A549 (cell line): ENCODE data around the gene ZNF883. TPM values are rescaled to one million over a fixed set of nuclear protein-coding genes. Genes with fewer than 3 reads are reported as not detected.

Experiments used
- ATAC-seq, 2 experiments: fragments of 200-7000 bp in 1 of 2; fragments of >200 bp in 1 of 2; cut with Nextera tagmentation in 1 of 2; cut with Tn5 transposase in 1 of 2; 3 replicates each; pipeline versions ENCODE4 v1.8.0 to v1.9.1; 2018 to 2020; ENCODE audit warnings: mild to moderate bottlenecking in 1 of 2, moderate library complexity in 1 of 2
- CTCF ChIA-PET: fragments of 300-600 bp; sonication (Branson Sonifier 250); formaldehyde crosslinking; extraction: SDS; loops from one replicate; lab custom pipeline; 2021; ENCODE audit warnings: antibody characterized with exemption, inconsistent platforms; lab: Yijun Ruan, JAX
- POLR2A ChIA-PET: fragments of 350-600 bp; formaldehyde crosslinking; extraction: SDS; loops from one replicate; lab custom pipeline; 2021; ENCODE audit warnings: antibody characterized with exemption, inconsistent platforms; lab: Yijun Ruan, JAX
- DNase-seq, 2 experiments: peaks; one replicate each; pipeline versions ENCODE4 v3.0.0 to v3.0.0-alpha.2; 2011 to 2016; ENCODE audit warnings: low read depth in 1 of 2, low spot score in 1 of 2
- FAIRE-seq: peaks from 2 replicates; lab custom pipeline; 2011; peaks lifted over from hg19 to GRCh38; lab: Jason Lieb, UNC
- H3K27ac ChIP-seq, 2 experiments: fragments of >200 bp; sonication (Bioruptor Twin); formaldehyde crosslinking; 3 replicates each; pipeline ENCODE4 v1.5.1; 2016 to 2017
- H3K4me1 ChIP-seq: fragments of >200 bp; sonication (Bioruptor Twin); formaldehyde crosslinking; 3 replicates; pipeline ENCODE4 v1.6.1; 2016
- H3K4me2 ChIP-seq: fragments of >200 bp; sonication (Bioruptor Twin); formaldehyde crosslinking; 3 replicates; pipeline ENCODE4 v1.6.1; 2016
- H3K4me3 ChIP-seq: fragments of >200 bp; sonication (Bioruptor Twin); formaldehyde crosslinking; 3 replicates; pipeline ENCODE4 v1.5.1; 2016
- H3K9me3 ChIP-seq: fragments of >200 bp; sonication (Bioruptor Twin); formaldehyde crosslinking; 3 replicates; pipeline ENCODE4 v1.6.1; 2016
- GATA3 ChIP-seq: IDR thresholded peaks from 2 replicates; pipeline ENCODE4 v1.6.1; 2012; ENCODE audit warnings: borderline replicate concordance
- HES2 ChIP-seq: fragments of >200 bp; sonication (Bioruptor Twin); formaldehyde crosslinking; IDR thresholded peaks from 2 replicates; pipeline ENCODE4 v1.6.1; 2016
- KDM5A ChIP-seq: fragments of 200-600 bp; sonication (generic); IDR thresholded peaks from 2 replicates; pipeline ENCODE4 v1.6.1; 2016; ENCODE audit warnings: antibody characterized with exemption, mild to moderate bottlenecking
- MAFK ChIP-seq: fragments of 450-650 bp; IDR thresholded peaks from 2 replicates; pipeline ENCODE4 v1.6.1; 2014; ENCODE audit not compliant: partially characterized antibody
- POLR2AphosphoS2 ChIP-seq: conservative IDR thresholded peaks from 2 replicates; pipeline ENCODE4 v1.6.1; 2012; ENCODE audit warnings: low read length, improper control_type of control experiment, inconsistent platforms
- RAD21 ChIP-seq, 2 experiments: fragments of >200 bp in 1 of 2; sonication (Bioruptor Twin) in 1 of 2; formaldehyde crosslinking in 1 of 2; IDR thresholded peaks in 1 of 2; conservative IDR thresholded peaks in 1 of 2; 2 replicates in 1 of 2; 3 replicates in 1 of 2; pipeline ENCODE4 v1.6.1; 2012 to 2018; ENCODE audit warnings: inconsistent platforms in 1 of 2
- ZNF302 ChIP-seq: fragments of 250-450 bp; sonication (Bioruptor Pico); IDR thresholded peaks from 2 replicates; pipeline ENCODE4 v1.9.0; 2021; ENCODE audit warnings: inconsistent platforms, mild to moderate bottlenecking, moderate library complexity
- WGBS: methylation state at CpG from one replicate; pipeline ENCODE4 v1.1.6; 2017; ENCODE audit errors: missing lambda C conversion rate; 5-methylcytosine and 5-hydroxymethylcytosine counted together
- polyA plus RNA-seq, 4 experiments: library from polyadenylated mRNA; depleted of rRNA in 3 of 4; stranded (reverse); fragments of >200 nt; fragmentation: RNase III in 1 of 4; extraction: RNeasy Plus Mini Kit Qiagen cat#74134 plus additional on column Dnase treatment in 1 of 4; gene quantifications; 2 replicates in 3 of 4; 3 replicates in 1 of 4; pipeline ENCODE4 v1.2.3, GENCODE V29; 2011 to 2017
- TF ChIP-seq, protein P1 (sequence below): IDR thresholded peaks from 2 replicates; pipeline ENCODE4 v1.6.1; 2012; ENCODE audit warnings: low read depth, borderline replicate concordance
- TF ChIP-seq, protein P2 (sequence below): fragments of 150-350 bp; IDR thresholded peaks from 2 replicates; pipeline ENCODE4 v1.6.1; 2014; ENCODE audit warnings: low read depth, mild to moderate bottlenecking, low read length

ZNF883 gene
- polyA plus RNA-seq, 2 of the 4 experiments (the other 2 are of a cell fraction) = 1.8 TPM

- no peak for DNase-seq
- ATAC-seq = no peak
- FAIRE-seq = no peak
- ChIA-PET POLR2A (no interaction called here), CTCF (interaction anchor here (0.9 to 2.7 kb wide), 2 partner anchors 10 to 13 kb away, joined by 3 to 15 read pairs; no protein-coding TSS in a partner anchor)
- no peak overlapping the region for H3K27ac ChIP-seq
- H3K4me2 ChIP-seq = no peak overlapping the region
- no peak overlapping the region for H3K4me3 ChIP-seq
- H3K4me1 ChIP-seq = no peaks in the 10 kb centered on the region
- TF ChIP-seq RAD21 (conservative IDR thresholded peaks at IDR 0.05 in 1 of 2, IDR thresholded peaks at IDR 0.05 in 1 of 2) (no peak), GATA3 (no peak), POLR2AphosphoS2 (no peak), KDM5A (no peak), ZNF302 (CRISPR knock-in tag) (no peak)
- TF ChIP-seq, protein P1, sequence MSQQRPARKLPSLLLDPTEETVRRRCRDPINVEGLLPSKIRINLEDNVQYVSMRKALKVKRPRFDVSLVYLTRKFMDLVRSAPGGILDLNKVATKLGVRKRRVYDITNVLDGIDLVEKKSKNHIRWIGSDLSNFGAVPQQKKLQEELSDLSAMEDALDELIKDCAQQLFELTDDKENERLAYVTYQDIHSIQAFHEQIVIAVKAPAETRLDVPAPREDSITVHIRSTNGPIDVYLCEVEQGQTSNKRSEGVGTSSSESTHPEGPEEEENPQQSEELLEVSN = no peak
- TF ChIP-seq, all 56 proteins: peak for 0
- H3K9me3 ChIP-seq = no peaks in the 10 kb centered on the region
- 11% methylated on average over 3 of the region's 3 CpGs for WGBS
Observed at GRCh38 chr9:112912636-112913035, 99.4 kb downstream of the ZNF883 start.

GRCh38 chr9:112911736-112912135 is 100.3 kb downstream of the ZNF883 start:
- CTCF ChIA-PET = interaction anchor here (2.7 kb wide), 1 partner anchor 9 kb away, joined by 15 read pairs; no protein-coding TSS in a partner anchor
- 0% methylated on average over 2 of the region's 2 CpGs for WGBS
- H3K4me2 ChIP-seq = no peak overlapping the region
- TF ChIP-seq ZNF302 (CRISPR knock-in tag) (no peak), HES2 (no peak), MAFK (no peak)
- TF ChIP-seq, protein P2, sequence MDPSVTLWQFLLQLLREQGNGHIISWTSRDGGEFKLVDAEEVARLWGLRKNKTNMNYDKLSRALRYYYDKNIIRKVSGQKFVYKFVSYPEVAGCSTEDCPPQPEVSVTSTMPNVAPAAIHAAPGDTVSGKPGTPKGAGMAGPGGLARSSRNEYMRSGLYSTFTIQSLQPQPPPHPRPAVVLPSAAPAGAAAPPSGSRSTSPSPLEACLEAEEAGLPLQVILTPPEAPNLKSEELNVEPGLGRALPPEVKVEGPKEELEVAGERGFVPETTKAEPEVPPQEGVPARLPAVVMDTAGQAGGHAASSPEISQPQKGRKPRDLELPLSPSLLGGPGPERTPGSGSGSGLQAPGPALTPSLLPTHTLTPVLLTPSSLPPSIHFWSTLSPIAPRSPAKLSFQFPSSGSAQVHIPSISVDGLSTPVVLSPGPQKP = no peak
- H3K4me1 ChIP-seq = no peaks in the 10 kb centered on the region
- no peak overlapping the region for H3K27ac ChIP-seq
- DNase-seq (no peak), FAIRE-seq (no peak), ATAC-seq (no peak)
- H3K4me3 ChIP-seq = no peak overlapping the region
- POLR2A ChIA-PET = no interaction called here
- no peaks in the 10 kb centered on the region for H3K9me3 ChIP-seq

Other genes starting within 250 kb of the ZNF883 start
- not detected in 2 replicates for gene SLC46A2, start 121.3 kb downstream of the ZNF883 start, polyA plus RNA-seq (2011; rRNA removed)
- gene SLC46A2, start 121.3 kb downstream of the ZNF883 start, polyA plus RNA-seq (2017; fragmentation: RNase III; extraction: RNeasy Plus Mini Kit Qiagen cat#74134 plus additional on column Dnase treatment) = not detected in 3 replicates
- 1.6 and 2.8 TPM in 2 replicates for gene ZFP37, start 44.5 kb upstream of the ZNF883 start, polyA plus RNA-seq (2011; rRNA removed)
- gene ZFP37, start 44.5 kb upstream of the ZNF883 start, polyA plus RNA-seq (2017; fragmentation: RNase III; extraction: RNeasy Plus Mini Kit Qiagen cat#74134 plus additional on column Dnase treatment) = 2.0 to 2.3 TPM (median 2.0 TPM) in 3 replicates
- 5.8 and 7.5 TPM in 2 replicates for gene SLC31A2, start 138.8 kb upstream of the ZNF883 start, polyA plus RNA-seq (2011; rRNA removed)
- gene SLC31A2, start 138.8 kb upstream of the ZNF883 start, polyA plus RNA-seq (2017; fragmentation: RNase III; extraction: RNeasy Plus Mini Kit Qiagen cat#74134 plus additional on column Dnase treatment) = 5.0 to 5.9 TPM (median 5.4 TPM) in 3 replicates
- 26.0 and 26.8 TPM in 2 replicates for gene FKBP15, start 209.1 kb upstream of the ZNF883 start, polyA plus RNA-seq (2011; rRNA removed)
- gene FKBP15, start 209.1 kb upstream of the ZNF883 start, polyA plus RNA-seq (2017; fragmentation: RNase III; extraction: RNeasy Plus Mini Kit Qiagen cat#74134 plus additional on column Dnase treatment) = 14.0 to 14.2 TPM (median 14.1 TPM) in 3 replicates
- gene SLC31A1, start 209.4 kb upstream of the ZNF883 start, polyA plus RNA-seq (2011; rRNA removed) = 27.9 and 28.0 TPM in 2 replicates
- 21.6 to 24.2 TPM (median 22.7 TPM) in 3 replicates for gene SLC31A1, start 209.4 kb upstream of the ZNF883 start, polyA plus RNA-seq (2017; fragmentation: RNase III; extraction: RNeasy Plus Mini Kit Qiagen cat#74134 plus additional on column Dnase treatment)